Measurements from ENCODE around the gene MBD5.
A peak's percentile ranks its signal among the peaks of the same experiment; 100 is the strongest.

Gene MBD5

DNA sequence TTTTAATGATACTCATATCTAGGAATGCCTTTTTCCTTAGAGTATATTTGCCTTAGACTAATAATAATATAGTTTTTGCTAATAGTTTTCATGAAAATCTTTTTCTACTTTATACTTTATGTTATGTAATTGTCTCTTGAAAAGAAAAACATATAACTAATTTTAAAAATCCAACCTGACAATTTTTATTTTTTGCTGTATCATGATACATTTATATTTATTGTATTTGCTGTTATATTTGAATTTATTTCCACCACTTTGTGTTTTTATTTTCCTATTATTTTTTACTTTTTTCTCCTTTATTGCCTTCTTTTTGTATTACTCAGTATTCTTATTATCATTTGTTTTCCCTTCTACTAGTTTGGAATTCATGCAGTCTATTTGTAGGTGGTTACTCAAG, 85.4 kb downstream of the MBD5 start:
- no peak for DNase-seq (ENCODE audit: low read depth in 2 of 2)
- TF ChIP-seq, protein P1, sequence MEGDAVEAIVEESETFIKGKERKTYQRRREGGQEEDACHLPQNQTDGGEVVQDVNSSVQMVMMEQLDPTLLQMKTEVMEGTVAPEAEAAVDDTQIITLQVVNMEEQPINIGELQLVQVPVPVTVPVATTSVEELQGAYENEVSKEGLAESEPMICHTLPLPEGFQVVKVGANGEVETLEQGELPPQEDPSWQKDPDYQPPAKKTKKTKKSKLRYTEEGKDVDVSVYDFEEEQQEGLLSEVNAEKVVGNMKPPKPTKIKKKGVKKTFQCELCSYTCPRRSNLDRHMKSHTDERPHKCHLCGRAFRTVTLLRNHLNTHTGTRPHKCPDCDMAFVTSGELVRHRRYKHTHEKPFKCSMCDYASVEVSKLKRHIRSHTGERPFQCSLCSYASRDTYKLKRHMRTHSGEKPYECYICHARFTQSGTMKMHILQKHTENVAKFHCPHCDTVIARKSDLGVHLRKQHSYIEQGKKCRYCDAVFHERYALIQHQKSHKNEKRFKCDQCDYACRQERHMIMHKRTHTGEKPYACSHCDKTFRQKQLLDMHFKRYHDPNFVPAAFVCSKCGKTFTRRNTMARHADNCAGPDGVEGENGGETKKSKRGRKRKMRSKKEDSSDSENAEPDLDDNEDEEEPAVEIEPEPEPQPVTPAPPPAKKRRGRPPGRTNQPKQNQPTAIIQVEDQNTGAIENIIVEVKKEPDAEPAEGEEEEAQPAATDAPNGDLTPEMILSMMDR (IDR thresholded peaks at IDR 0.05; ENCODE audit: low read depth, low read length): no peak
- H3K4me3 ChIP-seq (replicated peaks in 1 of 2; ENCODE audit: low read depth in 2 of 2, low read length in 2 of 2): no peak overlapping the region

DNA sequence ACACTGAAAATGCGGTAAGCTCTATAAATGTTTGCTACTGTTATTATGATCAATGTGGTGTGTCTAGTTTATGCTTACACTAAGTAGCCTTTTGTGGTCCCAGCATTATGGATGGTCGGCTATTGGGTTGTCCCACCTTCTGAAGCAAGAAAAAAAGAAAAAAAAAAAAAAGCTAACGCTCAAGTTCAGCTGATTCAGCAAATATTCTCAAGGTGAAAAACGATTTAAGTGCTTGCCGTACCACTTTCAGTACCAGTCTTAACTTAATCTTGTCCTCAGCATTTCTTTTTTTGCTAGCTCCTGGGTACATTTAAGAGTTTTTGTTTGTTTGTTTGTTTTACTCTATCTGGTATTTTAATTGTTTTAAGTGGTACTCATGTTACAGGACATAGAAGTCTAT, 87.5 kb downstream of the MBD5 start:
- no peak for DNase-seq (ENCODE audit: low read depth in 2 of 2)
- TF ChIP-seq, protein P1 (IDR thresholded peaks at IDR 0.05; ENCODE audit: low read depth, low read length): no peak
- no peak overlapping the region for H3K4me3 ChIP-seq (replicated peaks in 1 of 2; ENCODE audit: low read depth in 2 of 2, low read length in 2 of 2)

DNA sequence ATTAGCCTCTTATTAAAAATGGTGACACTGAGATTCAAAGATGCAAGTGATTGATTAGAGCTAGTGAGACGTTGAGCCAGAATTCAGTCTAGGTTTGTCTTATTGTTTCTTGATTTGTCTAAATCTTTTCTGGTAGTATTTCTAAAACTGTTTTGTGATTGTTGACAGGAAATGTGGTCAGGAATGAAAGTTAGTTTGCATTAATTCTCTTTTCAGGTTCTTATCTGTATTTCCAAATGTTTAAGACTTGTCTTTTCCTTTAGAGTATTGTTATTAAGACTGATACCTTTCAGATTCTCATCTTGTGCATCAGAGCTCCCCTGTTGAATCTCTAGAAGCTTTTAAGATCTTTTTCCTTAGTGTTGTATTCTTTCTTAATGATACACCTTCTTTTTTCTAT, 89.3 kb downstream of the MBD5 start:
- H3K4me3 ChIP-seq (replicated peaks in 1 of 2; ENCODE audit: low read depth in 2 of 2, low read length in 2 of 2): no peak overlapping the region
- TF ChIP-seq, protein P1 (IDR thresholded peaks at IDR 0.05; ENCODE audit: low read depth, low read length): no peak
- DNase-seq (ENCODE audit: low read depth in 2 of 2): no peak

DNA sequence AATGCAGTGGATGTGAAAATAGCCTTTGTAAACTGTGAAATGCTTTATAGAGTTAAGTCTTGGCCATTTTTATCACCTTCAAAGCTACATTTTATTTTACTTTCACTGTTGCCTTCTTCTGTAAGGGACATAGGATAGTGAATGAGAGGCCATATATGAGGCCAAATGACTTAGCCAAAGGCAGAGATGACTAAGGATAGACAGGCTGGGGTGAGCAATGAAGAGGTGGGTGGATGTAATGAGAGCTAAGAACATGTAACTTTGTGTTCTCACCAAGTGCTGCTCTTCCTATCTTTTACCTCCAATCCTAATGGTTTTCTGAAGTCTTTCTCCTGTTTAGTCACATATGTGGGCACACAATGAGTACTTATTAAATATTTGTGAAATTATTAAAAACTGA, 101.9 kb downstream of the MBD5 start:
- no peak overlapping the region for H3K4me3 ChIP-seq (replicated peaks in 1 of 2; ENCODE audit: low read depth in 2 of 2, low read length in 2 of 2)
- peak; percentile 7 to 78 for DNase-seq (ENCODE audit: low read depth in 2 of 2)
- TF ChIP-seq, protein P1 (IDR thresholded peaks at IDR 0.05; ENCODE audit: low read depth, low read length): no peak

DNA sequence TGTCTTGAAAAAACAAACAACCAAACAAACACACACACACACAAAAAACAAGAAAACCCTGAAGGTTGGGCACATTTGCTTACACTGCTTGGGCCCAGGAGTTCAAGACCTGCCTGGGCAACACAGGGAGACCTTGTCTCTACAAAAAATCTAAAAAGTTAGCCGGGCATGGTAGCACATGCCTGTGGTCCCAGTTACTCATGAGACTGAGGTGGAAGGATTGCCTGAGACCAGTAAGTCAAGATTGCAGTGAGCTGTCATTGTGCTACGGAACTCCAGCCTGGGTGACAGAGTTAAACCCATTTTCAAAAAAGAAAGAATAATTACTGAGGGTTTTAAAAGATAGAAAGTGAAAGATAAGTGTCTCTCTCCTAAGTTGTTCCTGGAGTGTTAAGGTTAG, 103.4 kb downstream of the MBD5 start:
- no peak overlapping the region for H3K4me3 ChIP-seq (replicated peaks in 1 of 2; ENCODE audit: low read depth in 2 of 2, low read length in 2 of 2)
- TF ChIP-seq, protein P1 (IDR thresholded peaks at IDR 0.05; ENCODE audit: low read depth, low read length): no peak
- DNase-seq (ENCODE audit: low read depth in 2 of 2): no peak

DNA sequence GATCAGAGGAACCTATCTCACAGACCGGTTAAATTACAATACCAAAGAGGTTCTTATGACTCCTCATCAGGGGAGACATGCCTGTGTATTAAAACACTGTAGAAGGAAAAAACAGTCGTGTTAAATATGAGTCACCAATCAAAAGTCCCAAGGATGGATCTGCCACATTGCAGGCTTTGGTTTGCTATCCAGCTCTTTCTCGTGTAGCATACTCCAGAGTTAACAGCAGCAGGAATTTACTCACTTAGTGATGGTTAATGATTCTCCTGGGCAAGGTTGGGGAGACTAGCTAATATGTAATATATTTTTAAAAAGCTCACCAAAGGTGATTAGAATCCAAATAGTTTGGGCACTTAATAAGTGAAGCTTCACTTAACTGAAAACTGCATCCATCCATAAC, 109.7 kb downstream of the MBD5 start:
- peak; percentile 21 to 63 for DNase-seq (ENCODE audit: low read depth in 2 of 2)
- TF ChIP-seq, protein P1 (IDR thresholded peaks at IDR 0.05; ENCODE audit: low read depth, low read length): no peak
- H3K4me3 ChIP-seq (replicated peaks in 1 of 2; ENCODE audit: low read depth in 2 of 2, low read length in 2 of 2): no peak overlapping the region

DNA sequence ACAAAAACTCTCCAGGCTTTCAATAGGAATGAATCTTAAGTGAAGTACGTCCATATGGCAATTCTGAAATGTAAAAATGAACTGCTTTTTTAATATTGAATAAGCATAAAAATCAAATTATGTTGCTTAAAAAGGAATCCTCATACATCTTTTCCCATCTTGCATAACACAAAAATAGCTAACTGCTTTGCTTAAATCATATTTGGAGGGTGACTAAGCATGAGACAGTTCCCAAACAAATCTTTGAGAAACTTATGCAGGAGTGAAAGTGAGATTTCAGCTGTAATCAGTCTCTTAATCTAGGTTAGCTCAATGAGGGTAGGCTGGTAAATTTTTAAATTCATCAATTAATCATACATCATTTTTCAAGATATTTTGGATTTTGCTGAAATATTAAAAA, 111.5 kb downstream of the MBD5 start:
- peak; percentile 47 to 83 for DNase-seq (ENCODE audit: low read depth in 2 of 2)
- TF ChIP-seq, protein P1 (IDR thresholded peaks at IDR 0.05; ENCODE audit: low read depth, low read length): no peak
- no peak overlapping the region for H3K4me3 ChIP-seq (replicated peaks in 1 of 2; ENCODE audit: low read depth in 2 of 2, low read length in 2 of 2)

Measured in cardiac fibroblast (primary cell).